ENCODE data around the gene DGKA.

GRCh38 chr12:55934773-55935172 is 3.8 kb downstream of the DGKA start:
- TF ChIP-seq CTCF (IDR thresholded peaks at IDR 0.05) (no peak), POLR2AphosphoS5 (IDR thresholded peaks at IDR 0.05) (no peak)

Measured in prostate gland (tissue), 2 donors.